Right cardiac atrium (tissue), 5 donors: ENCODE measurements around the gene ZRANB3. TPM values are rescaled to one million over a fixed set of nuclear protein-coding genes. Genes with fewer than 3 reads are reported as not detected.
"Not testable (repeated sequence)": the region's sequence is repeated elsewhere in the genome, so short reads cannot be mapped to it uniquely, and the experiment has no call there.

Source experiments
- ATAC-seq, 2 donors: fragments of 200-7000 bp; cut with Tn5 transposase; one replicate each; pipeline versions ENCODE4 v1.8.0 to v1.9.1; 2020; ENCODE audit warnings: moderate library complexity in 2 of 2, mild to moderate bottlenecking in 1 of 2
- DNase-seq, 3 donors: peaks; one replicate each; pipeline ENCODE4 v3.0.0-alpha.2; 2020
- H3K27ac ChIP-seq: one replicate; pipeline ENCODE4 v1.5.1; 2013; ENCODE audit warnings: mild to moderate bottlenecking, low read length, control low read depth, moderate library complexity
- H3K27me3 ChIP-seq: one replicate; pipeline ENCODE4 v1.6.1; 2013; ENCODE audit not compliant: control insufficient read depth, insufficient read depth
- H3K4me1 ChIP-seq: one replicate; pipeline ENCODE4 v1.6.1; 2013; ENCODE audit warnings: low read length; ENCODE audit not compliant: control insufficient read depth, insufficient read depth
- H3K4me3 ChIP-seq: one replicate; pipeline ENCODE4 v1.5.1; 2013; ENCODE audit warnings: low read length, control low read depth
- H3K9me3 ChIP-seq: one replicate; pipeline ENCODE4 v1.6.1; 2013; ENCODE audit warnings: low read length; ENCODE audit not compliant: control insufficient read depth
- WGBS: extraction: QIAGEN DNeasy Blood & Tissue Kit; methylation state at CpG from one replicate; pipeline ENCODE4 v1.1.7; 2013; 5-methylcytosine and 5-hydroxymethylcytosine counted together
- intact Hi-C, 4 donors: fragments of 100-400 bp; cut with DNase I; formaldehyde crosslinking; loops; one replicate each; pipeline versions ENCODE4 v1.11.0 to v1.14.0; 2022 to 2023
- polyA plus RNA-seq: library from polyadenylated mRNA; stranded (reverse); fragments of 200-250 nt; gene quantifications from one replicate; pipeline ENCODE4 v1.2.3, GENCODE V29; 2013
- total RNA-seq, 4 donors: library from RNA; stranded (reverse); fragmentation: NEBNext Ultra II Directional; extraction: Animal tissue kit (Norgen Biotek cat#: 25700); gene quantifications; one replicate each; pipeline ENCODE4 v1.2.1, GENCODE V29; 2021
- donor health status: healthy with polysubstance abuse.
- donor health status: DM: no; HTN: yes; CAD: no.
- donor health status: DM: no; HTN: no; CAD: no.
- donor health status: DM: no; HTN: yes; CAD: no; lungs with severe emphysema.
- donor health status: DM: yes; HTN: yes; CAD: no.

The ZRANB3 gene
- total and polyA plus RNA-seq, 5 donors: 0.88 to 4.1 (median 2.6) TPM

DNA sequence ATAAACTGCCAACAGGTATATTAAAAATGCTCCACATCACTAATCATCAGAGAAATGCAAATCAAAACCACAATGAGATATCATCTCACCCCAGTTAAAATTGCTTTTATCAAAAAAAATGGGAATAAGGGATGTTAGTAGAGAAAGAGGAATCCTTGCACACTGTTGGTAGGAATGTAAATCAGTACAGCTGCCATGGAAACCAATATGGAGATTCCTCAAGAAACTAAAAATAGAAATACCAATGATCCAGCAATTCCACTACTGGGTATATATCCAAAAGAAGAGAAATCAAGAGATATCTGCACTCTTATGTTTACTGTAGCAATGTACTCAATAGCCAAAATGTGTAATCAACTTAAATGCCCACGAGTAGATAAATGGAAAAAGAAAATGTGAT lies 40.6 kb downstream of the ZRANB3 start:
- Histone ChIP-seq H3K27ac (no peak overlapping the region), H3K4me1 (no peaks in the 10 kb centered on the region), H3K27me3 (no peaks in the 10 kb centered on the region), H3K9me3 (no peaks in the 10 kb centered on the region), H3K4me3 (no peak overlapping the region)
- no peak for ATAC-seq
- WGBS: 96% methylated on average over 1 of the region's 1 CpG
- intact Hi-C loops: no loop called here
- no peak for DNase-seq

GRCh38 chr2:135485441-135485840 lies 45.6 kb downstream of the ZRANB3 start:
- intact Hi-C loops: no loop called here
- Histone ChIP-seq H3K27ac (no peak overlapping the region), H3K9me3 (no peaks in the 10 kb centered on the region), H3K27me3 (no peaks in the 10 kb centered on the region), H3K4me3 (no peak overlapping the region), H3K4me1 (no peaks in the 10 kb centered on the region)
- DNase-seq (no peak), ATAC-seq (no peak)
- WGBS: 98% methylated on average over 4 of the region's 4 CpGs

DNA sequence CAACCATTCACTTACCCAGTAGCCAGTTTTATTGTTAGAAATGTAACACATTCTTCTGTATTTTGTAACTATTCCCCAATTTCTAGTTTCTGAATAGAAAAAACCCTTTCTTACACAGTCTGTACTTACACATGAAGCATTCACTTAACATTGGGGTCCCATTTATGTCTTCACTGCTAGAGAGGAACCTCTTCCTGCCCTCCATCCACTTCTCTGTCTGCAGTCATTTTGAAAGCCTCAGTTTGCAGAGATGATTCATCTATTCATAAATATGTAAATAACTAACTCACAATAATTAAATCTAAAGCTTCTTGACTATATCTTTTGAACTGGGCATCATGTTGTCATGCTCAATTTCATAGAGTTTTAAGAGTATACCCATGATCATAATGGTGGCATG lies 55.9 kb downstream of the ZRANB3 start:
- ATAC-seq (no peak), DNase-seq (no peak)
- intact Hi-C loops: no loop called here
- Histone ChIP-seq H3K27ac (no peak overlapping the region), H3K9me3 (no peaks in the 10 kb centered on the region), H3K27me3 (no peaks in the 10 kb centered on the region), H3K4me3 (no peak overlapping the region), H3K4me1 (no peaks in the 10 kb centered on the region)

DNA sequence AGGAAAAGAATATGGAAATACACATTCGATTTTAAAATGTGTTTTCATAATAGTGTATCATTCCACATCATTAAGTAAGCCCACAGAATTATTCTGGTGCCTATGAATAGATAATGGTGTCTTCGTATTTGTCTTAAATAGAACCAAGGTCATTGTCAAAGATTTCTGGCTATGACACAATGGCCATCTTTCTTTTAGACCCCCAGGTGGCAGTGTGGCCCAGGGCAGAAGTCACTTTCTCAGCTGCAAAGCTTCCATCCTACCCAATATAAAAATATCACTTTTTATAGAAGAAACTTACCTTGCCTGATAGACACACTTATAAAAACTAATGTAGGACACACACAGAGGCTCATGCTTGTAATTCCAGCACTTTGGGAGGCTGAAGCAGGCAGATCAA lies 57.5 kb downstream of the ZRANB3 start:
- H3K27ac ChIP-seq: no peak overlapping the region
- H3K4me1 ChIP-seq: no peaks in the 10 kb centered on the region
- WGBS: 58% methylated on average over 2 of the region's 2 CpGs
- H3K4me3 ChIP-seq: no peak overlapping the region
- H3K9me3 ChIP-seq: no peaks in the 10 kb centered on the region
- DNase-seq: no peak
- intact Hi-C loops: no loop called here
- ATAC-seq: no peak
- no peaks in the 10 kb centered on the region for H3K27me3 ChIP-seq

DNA sequence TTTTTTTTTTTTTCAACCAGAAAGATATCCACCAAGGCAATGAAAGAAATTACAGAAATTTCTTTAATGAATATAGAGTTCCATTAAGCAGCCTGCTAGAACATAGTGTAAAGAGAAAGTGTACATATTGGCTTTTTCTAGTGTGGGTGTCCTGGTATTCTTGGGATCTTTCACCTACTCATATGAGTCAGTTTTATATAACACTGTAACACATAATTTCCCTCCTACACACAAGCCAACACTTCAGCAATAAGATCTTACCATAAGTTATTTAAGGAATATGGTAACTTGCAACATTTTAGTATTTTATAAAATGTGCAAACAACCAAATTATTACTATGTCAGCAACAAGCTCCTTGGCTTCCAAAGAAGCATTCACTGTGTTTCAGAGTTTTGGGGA lies 59.9 kb downstream of the ZRANB3 start:
- intact Hi-C loops: no loop called here
- no peak for DNase-seq
- no peak for ATAC-seq
- Histone ChIP-seq H3K27me3 (no peaks in the 10 kb centered on the region), H3K9me3 (no peaks in the 10 kb centered on the region), H3K4me1 (no peaks in the 10 kb centered on the region), H3K27ac (no peak overlapping the region), H3K4me3 (no peak overlapping the region)

- DNase-seq (no peak), ATAC-seq (no peak)
- Histone ChIP-seq H3K27ac (no peak overlapping the region), H3K27me3 (no peaks in the 10 kb centered on the region), H3K9me3 (no peaks in the 10 kb centered on the region), H3K4me3 (no peak overlapping the region), H3K4me1 (no peaks in the 10 kb centered on the region)
- intact Hi-C loops: no loop called here
Measured at GRCh38 chr2:135457279-135457678, 73.7 kb downstream of the ZRANB3 start.

GRCh38 chr2:135456835-135457234 lies 74.2 kb downstream of the ZRANB3 start:
- Histone ChIP-seq H3K9me3 (no peaks in the 10 kb centered on the region), H3K27me3 (no peaks in the 10 kb centered on the region), H3K27ac (no peak overlapping the region), H3K4me1 (no peaks in the 10 kb centered on the region), H3K4me3 (no peak overlapping the region)
- ATAC-seq: no peak
- intact Hi-C loops: no loop called here
- no peak for DNase-seq
- WGBS: 96% methylated on average over 1 of the region's 1 CpG

GRCh38 chr2:135456431-135456830 lies 74.6 kb downstream of the ZRANB3 start:
- intact Hi-C loops: no loop called here
- H3K27ac ChIP-seq: no peak overlapping the region
- H3K4me3 ChIP-seq: no peak overlapping the region
- no peak for DNase-seq
- no peak for ATAC-seq
- H3K9me3 ChIP-seq: no peaks in the 10 kb centered on the region
- H3K4me1 ChIP-seq: no peaks in the 10 kb centered on the region
- H3K27me3 ChIP-seq: no peaks in the 10 kb centered on the region
- WGBS: 94% methylated on average over 2 of the region's 2 CpGs

DNA sequence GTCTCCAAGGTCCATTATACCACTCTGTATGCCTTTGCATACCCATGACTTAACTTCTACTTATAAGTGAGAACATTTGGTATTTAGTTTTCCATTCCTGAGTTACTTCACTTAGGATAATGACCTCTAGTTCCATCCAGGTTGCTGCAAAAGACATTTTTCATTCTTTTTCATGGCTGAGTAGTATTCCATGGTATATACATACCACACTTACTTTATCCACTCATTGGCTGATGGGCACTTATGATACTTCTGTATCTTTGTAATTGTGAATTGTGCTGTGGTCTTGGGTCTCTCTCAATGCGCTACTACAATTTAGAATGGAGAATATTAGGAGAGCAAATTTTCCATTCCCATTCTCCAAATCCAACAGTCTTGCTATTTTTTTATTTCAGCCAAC lies 76.4 kb downstream of the ZRANB3 start:
- DNase-seq: no peak
- Histone ChIP-seq H3K4me3 (no peak overlapping the region), H3K9me3 (no peaks in the 10 kb centered on the region), H3K27me3 (no peaks in the 10 kb centered on the region), H3K27ac (no peak overlapping the region), H3K4me1 (no peaks in the 10 kb centered on the region)
- WGBS: 100% methylated on average over 1 of the region's 1 CpG
- intact Hi-C loops: no loop called here
- ATAC-seq: no peak

- H3K4me1 ChIP-seq, ATAC-seq, H3K27me3 ChIP-seq, H3K9me3 ChIP-seq, H3K4me3 ChIP-seq, intact Hi-C loops, H3K27ac ChIP-seq, DNase-seq: not testable (repeated sequence)
- WGBS: 98% methylated on average over 1 of the region's 1 CpG
Measured at GRCh38 chr2:135453027-135453426, 78.0 kb downstream of the ZRANB3 start.

- Histone ChIP-seq H3K4me1 (no peaks in the 10 kb centered on the region), H3K4me3 (no peak overlapping the region), H3K27ac (no peak overlapping the region), H3K9me3 (no peaks in the 10 kb centered on the region), H3K27me3 (no peaks in the 10 kb centered on the region)
- no peak for ATAC-seq
- intact Hi-C loops: no loop called here
- no peak for DNase-seq
- 90% methylated on average over 1 of the region's 1 CpG for WGBS
Measured at GRCh38 chr2:135451966-135452365, 79.1 kb downstream of the ZRANB3 start.

DNA sequence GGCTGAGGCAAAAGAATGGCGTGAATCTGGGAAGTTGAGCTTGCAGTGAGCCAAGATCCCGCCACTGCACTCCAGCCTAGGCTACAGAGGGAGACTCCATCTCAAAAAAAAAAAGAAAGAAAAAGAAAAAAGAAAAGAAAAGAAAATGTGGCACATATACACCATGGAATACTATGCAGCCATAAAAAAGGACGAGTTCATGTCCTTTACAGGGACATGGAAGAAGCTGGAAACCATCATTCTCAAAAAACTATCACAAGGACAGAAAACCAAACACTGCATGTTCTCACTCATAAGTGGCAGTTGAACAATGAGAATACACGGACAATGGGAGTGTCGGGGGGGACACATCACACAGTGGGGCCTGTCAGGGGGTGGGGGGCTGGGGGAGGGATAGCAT lies 88.0 kb downstream of the ZRANB3 start:
- H3K4me3 ChIP-seq, intact Hi-C loops, H3K27me3 ChIP-seq, H3K4me1 ChIP-seq, H3K27ac ChIP-seq, DNase-seq, ATAC-seq, H3K9me3 ChIP-seq: not testable (repeated sequence)
- WGBS: 91% methylated on average over 5 of the region's 5 CpGs
